ENCODE data around the gene AADACL4. TPM values are rescaled to one million over a fixed set of nuclear protein-coding genes. Genes with fewer than 3 reads are reported as not detected.
A peak's percentile ranks its signal among the peaks of the same experiment; 100 is the strongest.

The AADACL4 gene
- total and polyA plus RNA-seq, 9 of the 15 experiments (the other 6 are each of a cell fraction or from before 2014, with no cell fraction given) = not detected

GRCh38 chr1:12619792-12620487, 23.9 kb upstream of the AADACL4 start (continued):
- TF ChIP-seq ZNF431 (CRISPR knock-in tag; IDR thresholded peaks at IDR 0.05) (no peak), HCFC1 (IDR thresholded peaks at IDR 0.05; ENCODE audit: low read depth, low read length) (peak; percentile 37), ATF4 (CRISPR knock-in tag; IDR thresholded peaks at IDR 0.05) (0 out of 2 replicates have a peak, but pooled peaks have one; percentile 11), SAP30 (IDR thresholded peaks at IDR 0.05; ENCODE audit: borderline replicate concordance, insufficient read depth, low read depth, low read length, poor library complexity, severe bottlenecking) (no peak), ZNF316 (IDR thresholded peaks at IDR 0.05) (no peak), POLR3A (IDR thresholded peaks at IDR 0.05; ENCODE audit: borderline replicate concordance, extremely low read depth, insufficient read depth, insufficient read length) (no peak), ARNT (IDR thresholded peaks at IDR 0.05) (no peak), CUX1 (CRISPR knock-in tag; IDR thresholded peaks at IDR 0.05) (no peak), DIDO1 (tag; IDR thresholded peaks at IDR 0.05; ENCODE audit: low read depth) (no peak), ZNF23 (CRISPR knock-in tag; IDR thresholded peaks at IDR 0.05) (no peak), ZNF695 (CRISPR knock-in tag; IDR thresholded peaks at IDR 0.05) (no peak), ZNF766 (CRISPR knock-in tag; conservative IDR thresholded peaks at IDR 0.05) (no peak), ZNF212 (CRISPR knock-in tag; IDR thresholded peaks at IDR 0.05) (no peak), RFX1 (IDR thresholded peaks at IDR 0.05) (no peak), ZFP36 (IDR thresholded peaks at IDR 0.05; ENCODE audit: low read depth, low read length, partially characterized antibody) (no peak)
- TF ChIP-seq, protein P1, sequence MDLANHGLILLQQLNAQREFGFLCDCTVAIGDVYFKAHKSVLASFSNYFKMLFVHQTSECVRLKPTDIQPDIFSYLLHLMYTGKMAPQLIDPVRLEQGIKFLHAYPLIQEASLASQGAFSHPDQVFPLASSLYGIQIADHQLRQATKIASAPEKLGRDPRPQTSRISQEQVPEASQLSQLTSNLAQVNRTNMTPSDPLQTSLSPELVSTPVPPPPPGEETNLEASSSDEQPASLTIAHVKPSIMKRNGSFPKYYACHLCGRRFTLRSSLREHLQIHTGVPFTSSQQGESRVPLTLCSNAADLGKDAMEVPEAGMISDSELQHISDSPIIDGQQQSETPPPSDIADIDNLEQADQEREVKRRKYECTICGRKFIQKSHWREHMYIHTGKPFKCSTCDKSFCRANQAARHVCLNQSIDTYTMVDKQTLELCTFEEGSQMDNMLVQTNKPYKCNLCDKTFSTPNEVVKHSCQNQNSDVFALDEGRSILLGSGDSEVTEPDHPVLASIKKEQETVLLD (IDR thresholded peaks at IDR 0.05) = no peak
- TF ChIP-seq, protein P2, sequence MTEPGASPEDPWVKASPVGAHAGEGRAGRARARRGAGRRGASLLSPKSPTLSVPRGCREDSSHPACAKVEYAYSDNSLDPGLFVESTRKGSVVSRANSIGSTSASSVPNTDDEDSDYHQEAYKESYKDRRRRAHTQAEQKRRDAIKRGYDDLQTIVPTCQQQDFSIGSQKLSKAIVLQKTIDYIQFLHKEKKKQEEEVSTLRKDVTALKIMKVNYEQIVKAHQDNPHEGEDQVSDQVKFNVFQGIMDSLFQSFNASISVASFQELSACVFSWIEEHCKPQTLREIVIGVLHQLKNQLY (CRISPR knock-in tag; conservative IDR thresholded peaks at IDR 0.05) = no peak
- TF ChIP-seq, protein P3, sequence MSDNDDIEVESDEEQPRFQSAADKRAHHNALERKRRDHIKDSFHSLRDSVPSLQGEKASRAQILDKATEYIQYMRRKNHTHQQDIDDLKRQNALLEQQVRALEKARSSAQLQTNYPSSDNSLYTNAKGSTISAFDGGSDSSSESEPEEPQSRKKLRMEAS (CRISPR knock-in tag; IDR thresholded peaks at IDR 0.05) = no peak; the same call in 1 of the 2 replicates

Measured in K562 (cell line).